Fibroblast of lung (primary cell): Measurements from ENCODE around the gene CCR7. TPM values are rescaled to one million over a fixed set of nuclear protein-coding genes. Genes with fewer than 3 reads are reported as not detected.

Experiments used
- DNase-seq, 2 donors: peaks; one replicate each; pipeline versions ENCODE4 v3.0.0 to v3.0.0-alpha.2; 2010; ENCODE audit warnings: low read depth in 2 of 2
- H2AFZ ChIP-seq: 2 replicates; pipeline ENCODE4 v1.5.1; 2012; ENCODE audit warnings: low read length, control low read depth, inconsistent platforms
- H3K27ac ChIP-seq: 2 replicates; pipeline ENCODE4 v1.5.1; 2011; ENCODE audit warnings: low read length, control low read depth; ENCODE audit not compliant: insufficient read depth
- H3K27me3 ChIP-seq: 2 replicates; pipeline ENCODE4 v1.5.1; 2011; ENCODE audit warnings: mild to moderate bottlenecking, low read length; ENCODE audit not compliant: control insufficient read depth, insufficient read depth
- H3K36me3 ChIP-seq: 2 replicates; pipeline ENCODE4 v1.5.1; 2011; ENCODE audit warnings: low read length; ENCODE audit not compliant: control insufficient read depth, insufficient read depth
- H3K4me1 ChIP-seq: 2 replicates; pipeline ENCODE4 v1.5.1; 2011; ENCODE audit warnings: low read length; ENCODE audit not compliant: control insufficient read depth, insufficient read depth; ENCODE audit errors: extremely low read depth
- H3K4me2 ChIP-seq: 2 replicates; pipeline ENCODE4 v1.5.1; 2011; ENCODE audit warnings: low read length, control low read depth; ENCODE audit not compliant: insufficient read depth; ENCODE audit errors: extremely low read depth
- H3K4me3 ChIP-seq, 4 experiments: fragments of 200-600 bp in 1 of 4; sonication (generic) in 1 of 4; replicated peaks in 1 of 4; 2 replicates each; pipeline ENCODE4 v1.5.1; 2011 to 2016; ENCODE audit warnings: low read length in 4 of 4, low read depth in 3 of 4, mild to moderate bottlenecking in 3 of 4, control low read depth in 2 of 4, inconsistent platforms in 1 of 4, mixed read lengths in 1 of 4; ENCODE audit not compliant: insufficient read depth in 1 of 4; ENCODE audit errors: control extremely low read depth in 1 of 4
- H3K79me2 ChIP-seq: 2 replicates; pipeline ENCODE4 v1.5.1; 2012; ENCODE audit warnings: mild to moderate bottlenecking, low read length, inconsistent platforms; ENCODE audit not compliant: control insufficient read depth, insufficient read depth
- H3K9ac ChIP-seq: 2 replicates; pipeline ENCODE4 v1.5.1; 2011; ENCODE audit warnings: mild to moderate bottlenecking, low read length, control low read depth; ENCODE audit not compliant: insufficient read depth
- H3K9me3 ChIP-seq: 2 replicates; pipeline ENCODE4 v1.5.1; 2012; ENCODE audit warnings: low read depth, low read length; ENCODE audit not compliant: control insufficient read depth, insufficient read depth
- H4K20me1 ChIP-seq: 2 replicates; pipeline ENCODE4 v1.5.1; 2011; ENCODE audit warnings: low read length; ENCODE audit not compliant: control insufficient read depth, insufficient read depth; ENCODE audit errors: extremely low read depth
- CTCF ChIP-seq, 2 donors: IDR thresholded peaks in 1 of 2; conservative IDR thresholded peaks in 1 of 2; 1 replicate in 1 of 2; 2 replicates in 1 of 2; pipeline ENCODE4 v1.5.1; 2011 to 2012; ENCODE audit warnings: low read length in 2 of 2, control low read depth in 1 of 2, inconsistent platforms in 1 of 2, low read depth in 1 of 2, mild to moderate bottlenecking in 1 of 2
- EZH2 ChIP-seq: IDR thresholded peaks from 2 replicates; pipeline ENCODE4 v1.5.1; 2012; ENCODE audit warnings: low read length, control low read depth, mild to moderate bottlenecking; ENCODE audit errors: missing control alignments
- polyA plus RNA-seq, 2 donors: library from polyadenylated mRNA; depleted of rRNA in 1 of 2; stranded (reverse) in 1 of 2; unstranded in 1 of 2; fragments of >200 nt; gene quantifications; 2 replicates each; pipeline ENCODE4 v1.2.1, GENCODE V29; 2011 to 2012; ENCODE audit warnings: missing spikeins in 1 of 2
- total RNA-seq: library from RNA; depleted of rRNA; stranded (reverse); fragments of >200 nt; gene quantifications from 2 replicates; pipeline ENCODE4 v1.2.1, GENCODE V29; 2014

Gene CCR7
- total and polyA plus RNA-seq, 2 donors (not counting 1 experiment from before 2014, with no cell fraction given): under 0.01 to 0.10 TPM

GRCh38 chr17:40517981-40518380, 47.3 kb downstream of the CCR7 start:
- Histone ChIP-seq H3K4me2 (no peak overlapping the region), H3K79me2 (no peaks in the 10 kb centered on the region), H3K9ac (no peak overlapping the region), H2AFZ (no peak overlapping the region), H3K4me3 (no peak overlapping the region), H3K27me3 (no peaks in the 10 kb centered on the region), H3K9me3 (no peaks in the 10 kb centered on the region), H3K36me3 (no peaks in the 10 kb centered on the region), H3K27ac (no peak overlapping the region), H3K4me1 (peaks cover 19% of the 10 kb centered on the region), H4K20me1 (no peaks in the 10 kb centered on the region)
- DNase-seq: no peak
- TF ChIP-seq CTCF (conservative IDR thresholded peaks at IDR 0.05 in 1 of 2, IDR thresholded peaks at IDR 0.05 in 1 of 2; ENCODE audit: low read depth in 1 of 2, low read length in 2 of 2) (no peak), EZH2 (no peak)

GRCh38 chr17:40517286-40517662, 48.0 kb downstream of the CCR7 start:
- Histone ChIP-seq H3K27ac (no peak overlapping the region), H3K27me3 (no peaks in the 10 kb centered on the region), H3K4me1 (peaks cover 21% of the 10 kb centered on the region), H3K9ac (no peak overlapping the region), H3K4me2 (no peak overlapping the region), H3K4me3 (no peak overlapping the region), H3K36me3 (no peaks in the 10 kb centered on the region), H3K79me2 (no peaks in the 10 kb centered on the region), H2AFZ (no peak overlapping the region), H4K20me1 (no peaks in the 10 kb centered on the region), H3K9me3 (no peaks in the 10 kb centered on the region)
- no peak for DNase-seq
- TF ChIP-seq CTCF (conservative IDR thresholded peaks at IDR 0.05 in 1 of 2, IDR thresholded peaks at IDR 0.05 in 1 of 2; ENCODE audit: low read depth in 1 of 2, low read length in 2 of 2): no peak
- no peak for TF ChIP-seq EZH2

- no peaks in the 10 kb centered on the region for H3K27me3 ChIP-seq
- no peak overlapping the region for H3K27ac ChIP-seq
Observed at GRCh38 chr17:40516581-40517285, 48.5 kb downstream of the CCR7 start.

More at GRCh38 chr17:40516581-40517285, 48.5 kb downstream of the CCR7 start:
- Histone ChIP-seq H2AFZ (no peak overlapping the region), H3K9me3 (no peaks in the 10 kb centered on the region), H4K20me1 (no peaks in the 10 kb centered on the region), H3K79me2 (no peaks in the 10 kb centered on the region), H3K4me2 (no peak overlapping the region), H3K9ac (no peak overlapping the region), H3K4me3 (no peak overlapping the region), H3K4me1 (peaks cover 24% of the 10 kb centered on the region), H3K36me3 (no peaks in the 10 kb centered on the region)
- no peak for TF ChIP-seq CTCF (conservative IDR thresholded peaks at IDR 0.05 in 1 of 2, IDR thresholded peaks at IDR 0.05 in 1 of 2; ENCODE audit: low read depth in 1 of 2, low read length in 2 of 2)
- no peak for TF ChIP-seq EZH2
- peak in 1 of 2 donors; percentile 68 for DNase-seq
